ENCODE results near the gene LMNTD1. TPM values are rescaled to one million over a fixed set of nuclear protein-coding genes. Genes with fewer than 3 reads are reported as not detected.

LMNTD1 gene
- total RNA-seq, 1 experiment from 2014 or later: not detected

DNA sequence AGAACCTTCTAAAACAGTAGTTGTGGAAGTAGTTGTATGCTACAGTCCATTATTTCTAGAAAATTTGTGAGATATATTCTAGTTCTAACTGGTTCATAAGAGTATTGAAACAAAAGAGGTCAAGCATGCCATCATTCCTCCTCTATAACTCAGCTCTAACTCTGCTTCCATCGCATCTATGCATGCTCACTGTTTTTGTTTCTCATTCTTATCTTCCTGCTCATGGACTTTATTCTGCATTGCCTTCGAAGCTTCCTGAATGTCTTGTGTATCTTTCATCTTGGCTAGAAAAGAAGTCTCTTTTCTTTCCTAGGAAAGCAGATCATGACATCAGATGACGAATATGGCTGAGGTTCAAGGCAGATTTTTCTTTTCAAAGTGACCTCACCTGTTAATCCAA lies 402 bp downstream of the LMNTD1 start:
- no peak for DNase-seq (ENCODE audit: low spot score)

DNA sequence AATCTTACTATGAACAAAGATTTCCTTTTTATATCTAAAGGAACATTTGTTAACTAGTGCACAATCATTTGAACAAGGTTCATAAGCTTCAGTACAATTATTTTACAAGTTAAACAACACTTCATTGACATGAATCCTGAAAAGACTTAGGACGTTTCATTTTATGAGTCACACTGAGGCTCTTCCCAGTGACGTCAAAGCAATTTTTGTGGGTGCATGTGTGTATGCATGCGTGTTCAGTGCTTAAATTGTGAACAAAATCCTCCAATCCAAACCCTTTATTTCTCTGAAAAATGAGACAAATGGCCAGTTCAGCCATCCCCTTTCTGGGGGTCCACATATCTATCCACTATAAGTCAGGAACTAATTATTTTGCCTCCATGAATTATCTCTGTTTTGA lies 2.9 kb downstream of the LMNTD1 start:
- DNase-seq (ENCODE audit: low spot score): no peak

DNA sequence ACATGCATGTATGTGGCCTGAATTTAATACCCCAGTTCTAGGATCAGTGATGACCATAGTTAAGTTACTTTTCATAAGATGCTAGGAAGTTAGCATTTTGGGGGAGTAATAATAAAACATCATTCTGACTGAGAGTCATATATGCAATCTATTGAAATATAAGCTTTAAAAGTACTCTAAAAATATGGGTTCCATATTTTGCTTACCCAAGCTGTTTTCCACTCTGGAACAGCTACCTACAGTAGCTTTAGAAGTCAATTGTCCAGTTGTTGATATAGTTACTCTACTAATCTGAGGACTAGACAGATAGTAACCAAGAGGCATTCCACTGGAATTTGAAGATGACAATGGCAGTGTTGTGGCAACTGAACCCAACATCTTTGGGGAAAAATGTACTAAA lies 4.0 kb downstream of the LMNTD1 start:
- DNase-seq (ENCODE audit: low spot score): no peak

DNA sequence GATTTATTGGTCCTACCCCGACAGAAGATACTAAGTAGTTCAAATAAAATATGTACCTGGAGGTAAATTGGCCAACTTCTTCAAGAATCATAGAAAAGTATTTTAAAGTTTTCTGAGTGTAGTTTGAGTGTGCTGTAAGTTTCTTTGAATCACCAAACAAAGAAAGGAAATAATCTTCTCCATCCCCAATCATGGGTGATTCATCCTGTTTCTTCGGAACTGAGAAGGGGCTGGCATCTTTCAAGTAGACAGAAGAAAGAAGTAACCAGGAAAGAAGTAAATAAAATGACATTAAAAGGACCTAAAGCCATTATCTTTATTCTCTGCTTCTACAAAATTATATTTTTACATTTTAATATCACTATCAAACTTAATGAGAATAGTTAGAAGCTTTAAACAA lies 6.8 kb downstream of the LMNTD1 start:
- no peak for DNase-seq (ENCODE audit: low spot score)

DNA sequence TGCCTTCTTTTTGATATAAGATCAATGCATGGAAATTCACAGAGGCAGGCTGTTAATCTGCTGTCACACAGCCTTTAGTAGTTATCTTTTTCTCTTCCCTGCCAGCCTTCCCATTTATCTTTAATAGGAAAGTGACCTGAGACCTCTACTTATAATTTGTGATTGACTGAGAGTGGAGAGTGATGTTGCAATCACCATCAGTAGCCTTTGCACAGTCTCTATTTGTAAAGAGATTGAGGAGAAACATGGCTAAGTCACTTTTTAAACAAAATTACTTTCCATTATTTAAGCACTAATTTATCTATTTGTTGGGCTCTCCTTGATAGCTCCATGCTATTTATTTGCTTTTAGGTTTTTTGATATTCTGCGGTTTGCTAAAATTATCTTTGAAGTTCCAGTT lies 19.9 kb downstream of the LMNTD1 start:
- no peak for DNase-seq (ENCODE audit: low spot score)

DNA sequence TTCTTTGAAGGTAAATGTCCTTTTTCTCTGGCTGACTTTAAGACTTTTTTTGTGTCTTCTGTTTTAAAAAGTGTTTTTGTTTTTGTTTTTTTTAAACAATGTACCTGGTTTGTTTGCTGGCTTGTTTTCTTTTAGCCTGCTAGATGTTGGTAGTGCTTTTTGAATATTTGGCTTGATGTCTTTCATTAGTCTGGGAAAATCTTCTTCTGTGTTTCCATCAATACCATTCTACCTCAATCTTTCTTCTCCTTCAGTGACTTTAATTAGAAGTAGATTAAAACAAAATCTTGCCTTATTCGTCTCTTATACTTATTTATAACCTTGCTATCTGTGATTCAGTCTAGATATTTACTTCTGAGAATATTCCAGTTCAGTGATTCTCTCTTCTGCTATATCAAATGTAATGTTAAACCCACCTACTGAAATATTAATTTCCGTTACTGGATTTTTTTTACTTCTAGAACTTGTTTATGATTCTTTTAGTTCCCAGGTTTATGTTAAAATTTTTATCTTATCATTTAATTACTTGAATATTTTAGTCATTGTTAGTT lies 21.5 kb downstream of the LMNTD1 start:
- DNase-seq (ENCODE audit: low spot score): no peak

DNA sequence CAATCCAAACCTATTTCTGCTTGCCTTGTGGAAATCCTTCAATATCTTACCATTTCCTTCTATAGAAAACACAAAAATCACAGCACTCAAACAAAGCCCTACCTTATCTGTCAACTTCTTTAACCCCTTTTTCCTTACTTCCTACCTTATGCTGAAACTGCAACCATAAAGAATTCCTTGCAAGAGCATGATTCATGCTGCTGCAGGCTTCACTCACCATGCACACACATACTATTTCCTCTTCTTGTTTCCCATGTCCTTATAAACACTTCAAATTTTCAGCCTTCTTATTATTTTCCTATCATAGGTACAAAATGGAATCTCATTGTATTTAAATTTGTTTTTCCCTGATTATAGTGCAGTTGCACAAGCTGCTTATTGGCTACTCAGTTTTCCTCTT lies 23.3 kb downstream of the LMNTD1 start:
- no peak for DNase-seq (ENCODE audit: low spot score)

DNA sequence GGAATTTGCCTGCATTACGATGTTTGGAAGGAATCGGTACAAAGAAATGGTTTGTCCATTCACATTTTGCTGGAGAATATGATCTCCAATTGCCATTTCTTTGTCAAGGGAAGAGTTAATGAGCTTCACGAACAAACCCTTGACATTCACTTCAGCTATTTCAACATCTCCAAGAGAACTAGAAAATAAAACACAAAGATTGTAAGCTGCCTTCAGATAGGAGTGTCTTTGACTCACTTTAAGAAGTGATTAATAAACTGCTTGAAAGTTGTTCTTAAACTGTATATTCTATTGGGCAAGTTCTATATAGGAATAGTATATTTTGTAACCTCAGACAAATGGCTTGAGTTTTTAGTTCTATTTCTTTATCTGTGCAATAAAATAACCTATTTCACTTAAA lies 26.3 kb downstream of the LMNTD1 start:
- DNase-seq (ENCODE audit: low spot score): no peak

DNA sequence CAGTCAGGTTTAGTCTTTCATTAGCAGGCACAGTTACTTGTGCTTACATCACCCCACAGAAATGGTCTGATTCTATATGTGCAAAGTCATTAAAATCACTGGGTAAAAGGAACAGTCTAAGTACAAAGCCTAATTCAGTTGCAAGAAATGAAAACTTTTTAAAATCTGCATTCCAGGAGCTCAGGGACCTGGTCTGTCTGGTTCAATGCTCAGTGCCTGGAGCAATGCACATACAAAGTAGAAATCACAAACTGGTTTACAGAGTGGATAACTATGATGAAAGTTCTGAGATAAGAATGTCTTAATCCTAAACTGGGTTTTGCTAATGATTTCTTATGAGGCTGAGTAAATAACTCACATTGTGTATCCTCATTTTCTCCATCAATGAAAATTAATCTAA lies 28.7 kb downstream of the LMNTD1 start:
- no peak for DNase-seq (ENCODE audit: low spot score)

DNA sequence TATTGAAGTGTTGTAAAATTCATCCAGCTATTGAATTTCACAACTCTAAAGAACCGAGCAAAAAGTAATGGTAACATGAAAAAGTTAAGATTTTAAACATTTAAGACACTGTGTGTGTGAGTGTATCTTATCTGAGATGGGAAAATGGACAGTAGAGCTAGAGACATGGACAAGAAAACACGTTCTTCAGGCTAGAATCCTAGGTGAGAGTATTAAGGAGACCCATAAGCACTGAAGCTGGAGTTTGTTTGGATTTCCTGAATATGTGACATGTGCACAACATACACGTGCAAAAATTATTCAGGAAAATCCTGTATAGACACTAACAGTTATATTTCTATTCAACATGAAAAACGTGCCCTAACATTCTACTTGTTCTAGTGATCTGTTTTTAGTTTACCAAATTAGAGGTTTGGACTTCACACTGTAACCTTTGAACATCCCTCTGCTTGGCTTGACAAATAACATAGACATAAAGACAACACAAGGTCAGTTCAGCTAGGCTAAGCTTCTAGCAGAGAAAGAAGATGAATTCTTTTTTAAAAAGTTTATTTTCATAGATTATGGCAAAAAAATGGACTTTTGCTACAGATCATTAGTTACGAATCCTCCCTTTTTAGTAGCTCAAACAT lies 31.3 kb downstream of the LMNTD1 start:
- DNase-seq (ENCODE audit: low spot score): no peak

DNA sequence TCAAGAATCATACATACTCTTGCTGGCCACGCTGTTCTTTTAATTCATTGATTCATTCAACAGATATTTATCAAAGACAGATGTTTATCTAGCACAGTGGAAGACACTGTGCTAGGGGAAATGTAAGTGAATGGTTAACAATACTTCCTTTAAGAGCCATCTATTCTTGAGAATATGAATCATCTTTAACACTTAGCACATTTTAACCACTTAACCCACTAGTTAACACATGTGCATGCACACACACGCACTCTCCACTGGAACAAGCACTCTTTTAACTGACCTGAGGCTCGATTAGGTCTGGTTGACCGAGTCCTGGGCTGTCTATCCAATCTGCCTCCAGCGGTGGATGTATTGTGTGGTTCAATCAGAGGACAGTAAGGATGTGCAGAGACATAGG lies 34.6 kb downstream of the LMNTD1 start:
- DNase-seq (ENCODE audit: low spot score): no peak

DNA sequence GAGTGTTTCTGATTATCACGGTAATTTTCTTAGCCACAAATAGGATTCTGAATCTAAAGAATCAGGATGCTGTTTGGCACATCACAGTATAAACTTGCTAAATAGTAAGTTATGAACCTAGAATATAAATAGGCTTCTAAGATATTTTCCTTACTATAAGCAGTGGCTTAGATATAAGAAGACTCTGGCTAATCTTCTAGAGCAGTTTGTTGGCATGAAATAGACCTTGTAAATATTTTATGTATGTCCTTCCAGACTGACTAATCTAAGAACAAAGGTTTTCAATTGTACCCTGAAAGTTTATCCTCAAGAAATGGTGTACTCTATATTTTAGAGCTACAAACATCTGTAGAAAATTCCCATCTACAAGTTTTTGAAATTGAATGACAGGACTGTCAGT lies 48.3 kb downstream of the LMNTD1 start:
- DNase-seq (ENCODE audit: low spot score): no peak

DNA sequence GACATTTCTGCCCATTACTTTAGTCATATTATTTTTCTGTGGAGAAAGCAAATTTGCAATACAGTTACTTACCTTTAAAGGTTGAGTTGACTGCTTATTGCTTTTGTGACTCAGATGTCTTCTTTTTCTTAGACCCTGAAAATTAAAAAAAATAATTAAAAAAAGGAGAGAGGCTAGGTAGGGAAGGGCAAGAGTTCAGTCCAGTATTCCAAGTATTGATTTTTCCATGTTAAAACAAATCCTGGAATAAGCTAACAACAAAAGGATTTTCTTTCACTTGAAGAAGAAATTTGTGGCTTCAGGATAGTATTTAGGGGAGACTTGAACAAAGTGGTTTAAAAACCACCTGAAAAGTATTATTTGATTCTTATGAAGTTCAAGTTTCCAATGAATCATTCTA lies 49.4 kb downstream of the LMNTD1 start:
- DNase-seq (ENCODE audit: low spot score): no peak

DNA sequence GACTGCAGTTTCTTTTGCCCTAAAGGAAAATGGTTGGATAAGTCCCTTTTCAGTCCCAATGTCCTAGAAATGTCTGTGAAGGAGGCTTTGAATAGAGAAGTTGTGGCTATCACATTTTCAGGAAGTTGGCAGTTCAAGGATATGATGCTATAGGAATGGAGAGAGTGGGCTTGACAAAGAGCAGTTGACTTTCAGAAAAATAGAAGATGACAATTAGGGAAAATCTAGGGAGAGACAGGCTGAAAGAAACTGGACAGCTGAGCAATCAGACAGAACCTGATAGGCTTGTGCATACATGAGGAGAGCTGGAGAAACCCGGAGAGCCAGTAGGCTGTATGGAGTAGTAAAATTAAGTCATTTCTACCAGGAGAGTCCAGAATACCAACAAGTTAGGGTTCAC lies 50.5 kb downstream of the LMNTD1 start:
- DNase-seq (ENCODE audit: low spot score): no peak

DNA sequence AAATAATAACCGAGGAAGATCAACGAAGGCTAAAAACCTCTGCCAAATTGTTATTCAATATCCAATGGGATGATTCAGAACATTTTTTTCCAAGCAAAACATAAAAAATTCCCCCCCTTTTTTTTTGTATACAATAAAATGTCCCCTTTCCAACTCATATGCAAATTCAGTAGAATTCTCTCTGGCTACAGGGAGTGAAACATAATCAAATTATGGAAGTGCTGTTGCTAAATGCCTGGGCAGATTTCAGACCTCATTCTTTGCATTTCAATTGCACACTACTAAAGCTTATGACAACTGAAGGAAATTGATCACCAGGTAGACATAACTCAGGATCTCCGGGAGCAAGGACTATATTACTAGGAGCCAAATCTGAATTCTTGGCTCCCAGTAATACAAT lies 51.0 kb downstream of the LMNTD1 start:
- DNase-seq (ENCODE audit: low spot score): no peak

DNA sequence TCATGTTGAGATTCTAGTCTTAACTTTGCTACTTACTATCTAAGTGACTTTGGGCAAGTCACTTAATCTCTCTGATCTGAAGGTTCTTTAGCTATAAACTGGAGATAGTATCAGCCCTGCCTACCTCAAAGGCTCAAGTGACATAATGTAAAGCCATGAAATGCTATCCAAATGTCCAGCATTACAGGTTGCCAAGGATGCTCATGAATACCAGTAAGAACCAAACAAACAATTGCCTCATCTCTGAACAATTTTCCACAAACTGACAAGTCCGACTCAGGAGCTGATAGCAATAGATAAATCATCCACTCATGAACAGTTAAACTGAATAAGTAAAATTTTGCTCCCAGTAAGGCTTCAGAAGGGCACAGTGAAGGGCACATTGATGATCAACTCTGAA lies 51.5 kb downstream of the LMNTD1 start:
- no peak for DNase-seq (ENCODE audit: low spot score)

DNA sequence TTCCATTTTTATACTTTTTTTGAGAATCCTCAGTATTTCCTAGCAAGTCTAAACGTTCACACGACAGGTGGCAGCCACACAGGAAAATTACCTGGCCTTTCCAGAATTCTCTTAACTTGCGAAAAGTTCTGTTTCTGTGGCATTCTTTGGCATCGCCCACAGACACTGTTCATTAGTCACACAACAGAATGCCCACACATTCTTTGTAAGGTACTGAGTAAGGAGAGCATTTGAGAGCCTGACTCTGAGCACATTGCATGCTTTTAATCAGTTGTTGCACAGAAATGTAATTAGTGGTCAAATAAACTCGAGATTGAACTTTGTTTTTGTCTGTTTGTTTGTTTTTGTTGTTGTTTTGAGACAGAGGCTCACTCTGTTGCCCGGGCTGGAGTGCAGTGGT lies 52.4 kb downstream of the LMNTD1 start:
- no peak for DNase-seq (ENCODE audit: low spot score)

DNA sequence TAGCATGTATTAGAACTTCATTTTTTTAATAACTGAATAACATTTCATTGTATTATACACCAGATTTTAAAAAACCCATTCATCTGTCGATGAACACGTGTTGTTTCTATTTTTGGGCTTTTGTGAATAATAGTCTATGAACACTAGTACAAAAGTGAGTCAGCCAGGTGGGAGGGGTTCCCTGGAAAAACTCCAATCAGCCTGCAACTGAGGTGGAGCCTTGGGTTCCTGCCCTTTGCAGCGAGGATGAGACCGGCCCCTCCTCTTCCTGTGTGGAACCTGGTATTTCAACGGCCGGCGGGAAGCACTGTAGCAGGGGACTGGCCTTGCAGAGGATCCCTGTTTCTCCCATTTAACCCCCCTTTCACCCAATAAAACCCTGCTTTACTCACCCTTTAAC lies 56.1 kb downstream of the LMNTD1 start:
- no peak for DNase-seq (ENCODE audit: low spot score)

DNA sequence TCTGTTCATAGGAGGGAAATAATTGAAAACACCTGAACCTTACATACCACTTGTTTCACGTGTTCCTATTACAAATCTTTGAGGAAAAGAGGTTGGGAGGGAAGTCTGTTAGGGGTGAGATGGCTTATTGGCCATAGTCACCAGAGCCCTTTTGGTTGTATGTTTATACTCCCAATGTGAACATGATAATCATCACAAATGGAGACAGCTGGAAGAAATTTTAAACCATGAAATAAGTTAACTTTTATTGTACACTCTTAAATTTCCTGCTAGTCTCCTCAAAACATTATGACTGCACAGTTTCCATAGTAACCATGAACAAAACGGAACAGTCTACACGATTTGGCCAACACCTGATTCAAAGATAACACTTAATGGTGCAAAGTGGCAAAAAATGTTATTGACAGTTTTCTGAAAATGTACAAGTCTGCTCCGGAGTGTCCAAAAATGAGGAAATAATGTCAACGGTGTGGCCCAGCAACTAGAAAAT lies 56.9 kb downstream of the LMNTD1 start:
- DNase-seq (ENCODE audit: low spot score): no peak

DNA sequence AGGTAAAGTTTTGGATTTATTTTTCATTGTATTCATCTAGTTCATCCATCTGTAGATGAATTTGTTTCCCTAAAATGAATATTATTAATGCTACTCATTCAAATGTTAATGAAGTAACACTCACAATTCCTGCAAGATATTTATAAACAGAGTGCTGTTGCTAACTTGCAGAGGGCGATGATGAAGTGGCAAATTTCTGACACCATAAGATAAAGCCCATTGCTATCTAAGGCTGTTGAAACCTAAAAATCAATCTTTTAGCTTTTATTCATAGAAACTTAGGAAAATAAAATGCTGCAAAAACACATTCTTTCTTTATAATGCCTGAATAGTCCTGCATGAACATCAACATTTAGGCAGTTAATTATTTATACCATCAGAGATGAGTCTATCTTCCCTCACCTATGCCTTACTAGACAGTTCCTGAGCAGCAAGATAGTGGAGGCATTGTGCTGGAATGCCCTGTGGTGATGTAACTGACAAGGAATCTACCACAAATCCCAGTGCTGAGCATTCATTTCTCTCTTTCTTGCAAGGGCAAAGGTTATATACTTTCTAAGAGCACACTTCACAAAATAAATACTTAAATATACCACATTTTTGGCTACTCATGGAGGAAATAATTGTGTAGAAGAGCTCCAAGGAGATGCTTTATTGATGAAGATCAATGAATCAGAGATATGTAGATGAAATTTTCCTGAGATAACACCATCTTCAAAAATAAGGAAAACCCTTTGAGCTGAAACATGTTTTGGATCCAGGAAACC lies 57.6 kb downstream of the LMNTD1 start:
- no peak for DNase-seq (ENCODE audit: low spot score)

DNA sequence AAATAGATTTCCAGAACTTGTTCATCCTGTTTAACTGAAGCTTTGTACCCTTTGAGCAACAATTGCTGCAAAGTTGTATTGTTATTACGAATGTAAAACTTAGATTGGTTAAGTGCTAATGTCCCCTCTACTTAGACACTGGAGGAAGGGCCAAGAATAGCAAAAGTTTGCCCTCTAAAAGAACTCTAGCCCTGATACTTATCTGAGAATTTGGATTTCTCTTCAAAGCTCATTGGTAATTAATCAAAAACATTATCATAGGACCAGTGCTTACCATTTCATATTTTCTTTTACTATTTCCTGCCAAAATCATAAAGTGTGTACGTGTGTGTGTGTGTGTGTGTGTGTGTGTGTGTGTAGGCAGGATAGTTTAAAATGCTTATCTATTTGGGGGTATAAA lies 58.2 kb downstream of the LMNTD1 start:
- no peak for DNase-seq (ENCODE audit: low spot score)

DNA sequence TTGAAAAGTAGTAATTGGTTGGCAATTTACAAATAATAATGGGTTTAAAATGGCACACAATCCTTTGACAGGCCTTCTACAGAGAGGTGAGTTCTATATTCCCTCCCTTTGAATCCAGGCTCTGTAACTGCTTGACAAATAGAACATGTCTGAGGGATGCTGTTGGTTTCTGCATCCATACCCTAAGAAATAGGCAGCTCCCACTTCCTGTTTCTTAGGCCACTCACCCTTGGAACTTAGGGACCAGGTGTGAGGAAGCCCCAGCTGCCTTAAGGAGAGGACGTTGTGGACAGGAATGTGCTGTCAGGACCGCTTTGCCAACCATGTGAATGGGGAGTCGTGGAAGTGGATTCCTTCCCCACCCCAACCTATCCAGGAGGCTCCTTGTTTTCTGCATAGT lies 59.4 kb downstream of the LMNTD1 start:
- DNase-seq (ENCODE audit: low spot score): no peak

Data from HT-29 (cell line).